HG03108 (cell line): ENCODE data around the gene C13orf42.

Source experiments
- ATAC-seq: cut with Tn5 transposase; IDR thresholded peaks from one replicate; pipeline ENCODE4 v1.9.1; 2021; ENCODE audit warnings: moderate library complexity; ENCODE audit not compliant: unreplicated experiment

Gene C13orf42

GRCh38 chr13:51067210-51067701 lies 43.8 kb downstream of the C13orf42 start:
- no peak for ATAC-seq

- no peak for ATAC-seq
These were observed 44.8 kb downstream of the C13orf42 start for GRCh38 chr13:51066091-51066831.

- no peak for ATAC-seq
These were observed 45.5 kb downstream of the C13orf42 start for GRCh38 chr13:51065372-51066090.

GRCh38 chr13:51064753-51065152 lies 46.3 kb downstream of the C13orf42 start:
- no peak for ATAC-seq

- no peak for ATAC-seq
These were observed 47.2 kb downstream of the C13orf42 start for GRCh38 chr13:51063909-51064308.

GRCh38 chr13:51058461-51059167 lies 52.5 kb downstream of the C13orf42 start:
- no peak for ATAC-seq

GRCh38 chr13:51057906-51058305 lies 53.2 kb downstream of the C13orf42 start:
- no peak for ATAC-seq

GRCh38 chr13:51057001-51057400 lies 54.1 kb downstream of the C13orf42 start:
- ATAC-seq = no peak

GRCh38 chr13:51052581-51052980 lies 58.5 kb downstream of the C13orf42 start:
- no peak for ATAC-seq

- ATAC-seq = no peak
These were observed 60.8 kb downstream of the C13orf42 start for GRCh38 chr13:51050021-51050830.

GRCh38 chr13:51048616-51049015 lies 62.5 kb downstream of the C13orf42 start:
- no peak for ATAC-seq

GRCh38 chr13:51048166-51048461 lies 63.0 kb downstream of the C13orf42 start:
- ATAC-seq = no peak

GRCh38 chr13:51047434-51048165 lies 63.5 kb downstream of the C13orf42 start:
- ATAC-seq = no peak

GRCh38 chr13:51045451-51045850 lies 65.6 kb downstream of the C13orf42 start:
- no peak for ATAC-seq

- ATAC-seq = no peak
These were observed 66.9 kb downstream of the C13orf42 start for GRCh38 chr13:51044023-51044665.

GRCh38 chr13:51043310-51043709 lies 67.8 kb downstream of the C13orf42 start:
- no peak for ATAC-seq

GRCh38 chr13:51041710-51042109 lies 69.4 kb downstream of the C13orf42 start:
- no peak for ATAC-seq

- ATAC-seq = no peak
These were observed 69.9 kb downstream of the C13orf42 start for GRCh38 chr13:51041126-51041525.

GRCh38 chr13:51040431-51040830 lies 70.6 kb downstream of the C13orf42 start:
- no peak for ATAC-seq

GRCh38 chr13:51036418-51036817 lies 74.7 kb downstream of the C13orf42 start:
- no peak for ATAC-seq
